Measurements from ENCODE around the gene KCNK7.

DNA sequence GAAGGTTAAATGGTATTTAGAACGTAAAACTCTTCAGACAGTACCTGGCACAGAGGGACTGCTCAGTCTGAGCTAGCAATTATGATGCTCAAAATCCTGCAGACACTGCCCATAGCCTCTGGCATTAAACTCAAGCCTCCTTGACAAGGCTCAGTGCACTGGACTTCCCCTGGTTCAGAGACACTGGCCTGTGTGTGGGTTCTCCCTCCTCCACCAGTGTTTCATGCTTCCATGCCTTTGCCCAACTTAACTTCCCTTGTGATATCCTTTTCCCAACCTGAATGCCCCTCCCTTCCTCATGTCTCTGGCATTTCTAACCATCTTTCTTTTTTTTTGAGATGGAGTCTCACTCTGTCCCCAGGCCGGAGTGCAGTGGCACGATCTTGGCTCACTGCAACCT, 46.5 kb downstream of the KCNK7 start:
- TF ChIP-seq POLR2A (IDR thresholded peaks at IDR 0.05), result no peak
- TF ChIP-seq, protein P1, sequence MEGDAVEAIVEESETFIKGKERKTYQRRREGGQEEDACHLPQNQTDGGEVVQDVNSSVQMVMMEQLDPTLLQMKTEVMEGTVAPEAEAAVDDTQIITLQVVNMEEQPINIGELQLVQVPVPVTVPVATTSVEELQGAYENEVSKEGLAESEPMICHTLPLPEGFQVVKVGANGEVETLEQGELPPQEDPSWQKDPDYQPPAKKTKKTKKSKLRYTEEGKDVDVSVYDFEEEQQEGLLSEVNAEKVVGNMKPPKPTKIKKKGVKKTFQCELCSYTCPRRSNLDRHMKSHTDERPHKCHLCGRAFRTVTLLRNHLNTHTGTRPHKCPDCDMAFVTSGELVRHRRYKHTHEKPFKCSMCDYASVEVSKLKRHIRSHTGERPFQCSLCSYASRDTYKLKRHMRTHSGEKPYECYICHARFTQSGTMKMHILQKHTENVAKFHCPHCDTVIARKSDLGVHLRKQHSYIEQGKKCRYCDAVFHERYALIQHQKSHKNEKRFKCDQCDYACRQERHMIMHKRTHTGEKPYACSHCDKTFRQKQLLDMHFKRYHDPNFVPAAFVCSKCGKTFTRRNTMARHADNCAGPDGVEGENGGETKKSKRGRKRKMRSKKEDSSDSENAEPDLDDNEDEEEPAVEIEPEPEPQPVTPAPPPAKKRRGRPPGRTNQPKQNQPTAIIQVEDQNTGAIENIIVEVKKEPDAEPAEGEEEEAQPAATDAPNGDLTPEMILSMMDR (IDR thresholded peaks at IDR 0.05), result no peak

Measured in Peyer's patch (tissue), 4 donors.